HepG2 (cell line): ENCODE measurements around the gene DESI2. TPM values are rescaled to one million over a fixed set of nuclear protein-coding genes. Genes with fewer than 3 reads are reported as not detected.

ENCODE experiments used
- EED ChIP-seq: sonication (generic); formaldehyde crosslinking; IDR thresholded peaks from 2 replicates; pipeline ENCODE4 v1.5.0; 2020; ENCODE audit warnings: mild to moderate bottlenecking, missing genetic modification reagents
- HOXA7 ChIP-seq: sonication (generic); formaldehyde crosslinking; IDR thresholded peaks from 2 replicates; pipeline ENCODE4 v1.8.1; 2022; ENCODE audit warnings: mild to moderate bottlenecking, missing genetic modification reagents, moderate library complexity
- NFYB ChIP-seq: sonication (generic); formaldehyde crosslinking; IDR thresholded peaks from 2 replicates; pipeline ENCODE4 v1.4.0; 2020; ENCODE audit warnings: missing genetic modification reagents
- NR2C2 ChIP-seq: sonication (generic); formaldehyde crosslinking; IDR thresholded peaks from 2 replicates; pipeline ENCODE4 v1.4.0; 2020; ENCODE audit warnings: missing genetic modification reagents, mild to moderate bottlenecking, moderate library complexity, borderline replicate concordance
- PITX1 ChIP-seq: sonication (generic); formaldehyde crosslinking; IDR thresholded peaks from 2 replicates; pipeline ENCODE4 v1.5.1; 2020; ENCODE audit warnings: mild to moderate bottlenecking, missing genetic modification reagents
- POLR2AphosphoS5 ChIP-seq: IDR thresholded peaks from 2 replicates; pipeline ENCODE4 v1.6.1; 2012; ENCODE audit warnings: low read depth, low read length
- ZBTB3 ChIP-seq: sonication (generic); formaldehyde crosslinking; IDR thresholded peaks from 2 replicates; pipeline ENCODE4 v1.4.0; 2020; ENCODE audit warnings: low read depth, mild to moderate bottlenecking, moderate library complexity, missing genetic modification reagents, borderline replicate concordance
- ZBTB38 ChIP-seq: sonication (generic); formaldehyde crosslinking; IDR thresholded peaks from 2 replicates; pipeline ENCODE4 v1.5.1; 2020; ENCODE audit warnings: mild to moderate bottlenecking, missing genetic modification reagents
- ZFY ChIP-seq: sonication (generic); formaldehyde crosslinking; IDR thresholded peaks from 2 replicates; pipeline ENCODE4 v1.4.0; 2020; ENCODE audit warnings: missing genetic modification reagents
- ZNF430 ChIP-seq: sonication (generic); formaldehyde crosslinking; IDR thresholded peaks from 2 replicates; pipeline ENCODE4 v1.9.0; 2021; ENCODE audit warnings: mild to moderate bottlenecking, missing genetic modification reagents
- ZNF775 ChIP-seq: sonication (generic); formaldehyde crosslinking; IDR thresholded peaks from 2 replicates; pipeline ENCODE4 v1.4.0; 2020; ENCODE audit warnings: missing genetic modification reagents, mild to moderate bottlenecking, moderate library complexity, borderline replicate concordance
- polyA plus RNA-seq, 8 experiments: library from polyadenylated mRNA; depleted of rRNA in 3 of 8; stranded (reverse) in 7 of 8; unstranded in 1 of 8; fragments of >200 nt; fragmentation: Illumina TruSeq in 4 of 8; extraction: Trizol in 4 of 8; gene quantifications; 2 replicates each; pipeline versions ENCODE4 v1.2.1 to v1.2.3, GENCODE V29; 2011 to 2016; ENCODE audit warnings: low read depth in 4 of 8, missing spikeins in 1 of 8, mixed read lengths in 1 of 8; ENCODE audit not compliant: insufficient read depth in 1 of 8
- total RNA-seq, 5 experiments: library from RNA; depleted of rRNA; stranded (reverse); fragments of >200 nt; fragmentation: Illumina TruSeq; extraction: Trizol; gene quantifications; 2 replicates each; pipeline ENCODE4 v1.2.3, GENCODE V29; 2016; ENCODE audit warnings: low read depth in 1 of 5
- TF ChIP-seq, protein P1 (sequence below): sonication (generic); formaldehyde crosslinking; IDR thresholded peaks from 2 replicates; pipeline ENCODE4 v1.4.0; 2020; ENCODE audit warnings: missing genetic modification reagents
- TF ChIP-seq, protein P2 (sequence below), 2 experiments: fragments of 450-650 bp in 1 of 2; sonication (generic) in 1 of 2; formaldehyde crosslinking in 1 of 2; IDR thresholded peaks; 2 replicates each; pipeline versions ENCODE4 v1.6.1 to v1.8.0; 2016 to 2022; ENCODE audit warnings: antibody characterized with exemption in 1 of 2, mild to moderate bottlenecking in 1 of 2, missing genetic modification reagents in 1 of 2

DESI2 gene
- total and polyA plus RNA-seq, 2 of the 13 experiments (the other 11 are each of a cell fraction or from before 2014, with no cell fraction given): 23.1 to 42.2 TPM

DNA sequence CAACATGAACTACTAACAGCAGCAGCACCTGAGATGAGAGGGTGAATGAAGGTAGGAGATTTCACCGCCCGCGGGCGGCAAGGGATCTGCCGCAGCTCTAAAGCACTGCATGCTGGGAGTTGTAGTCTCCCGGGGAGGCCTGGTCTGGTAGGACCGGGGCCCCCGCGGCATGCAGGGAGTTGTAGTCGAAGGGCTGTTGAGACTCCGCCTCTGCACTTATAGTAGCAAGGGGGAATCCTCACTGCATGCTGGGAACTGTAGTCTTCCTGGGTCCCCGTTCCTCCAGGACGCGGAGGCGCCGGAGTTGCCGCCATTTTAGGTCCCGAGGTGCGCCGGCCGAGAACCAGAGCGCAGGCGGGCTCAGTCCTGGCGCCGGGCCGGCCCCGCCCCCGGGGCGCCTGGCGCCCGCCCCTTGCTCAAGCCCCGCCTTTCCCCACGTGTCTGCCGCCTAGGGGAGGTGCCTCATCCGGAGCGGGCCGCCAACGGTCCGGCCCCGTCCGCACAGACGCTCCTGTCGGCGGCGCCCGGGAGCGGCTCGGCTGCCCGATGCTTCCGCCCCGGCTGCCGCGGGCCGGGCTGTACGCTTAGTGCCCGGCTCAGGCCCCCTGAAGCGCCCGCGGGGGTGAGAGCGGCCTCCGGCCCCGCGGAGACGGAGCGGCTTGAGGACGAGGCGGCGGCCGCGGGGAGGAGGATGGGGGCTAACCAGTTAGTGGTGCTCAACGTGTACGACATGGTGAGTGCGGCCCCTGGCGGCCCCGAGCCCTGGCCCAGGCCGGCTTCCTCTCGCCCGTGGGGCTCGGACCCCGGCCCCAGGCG, at the start of gene DESI2 (continued):
- TF ChIP-seq ZBTB38 (peak; percentile 52), ZNF430 (CRISPR knock-in tag) (peak; percentile 28; the same call in 1 of the 2 replicates), HOXA7 (no peak), POLR2AphosphoS5 (peak; percentile 63), ZFY (CRISPR knock-in tag) (peak; percentile 92), NR2C2 (CRISPR knock-in tag) (peak; percentile 84), PITX1 (CRISPR knock-in tag) (peak; percentile 74; the same call in 1 of the 2 replicates), ZBTB3 (peak; percentile 72; the same call in 1 of the 2 replicates), EED (CRISPR knock-in tag) (0 out of 2 replicates have a peak, but pooled peaks have one; percentile 20), ZNF775 (CRISPR knock-in tag) (no peak), NFYB (CRISPR knock-in tag) (peak; percentile 80)
- TF ChIP-seq, protein P1, sequence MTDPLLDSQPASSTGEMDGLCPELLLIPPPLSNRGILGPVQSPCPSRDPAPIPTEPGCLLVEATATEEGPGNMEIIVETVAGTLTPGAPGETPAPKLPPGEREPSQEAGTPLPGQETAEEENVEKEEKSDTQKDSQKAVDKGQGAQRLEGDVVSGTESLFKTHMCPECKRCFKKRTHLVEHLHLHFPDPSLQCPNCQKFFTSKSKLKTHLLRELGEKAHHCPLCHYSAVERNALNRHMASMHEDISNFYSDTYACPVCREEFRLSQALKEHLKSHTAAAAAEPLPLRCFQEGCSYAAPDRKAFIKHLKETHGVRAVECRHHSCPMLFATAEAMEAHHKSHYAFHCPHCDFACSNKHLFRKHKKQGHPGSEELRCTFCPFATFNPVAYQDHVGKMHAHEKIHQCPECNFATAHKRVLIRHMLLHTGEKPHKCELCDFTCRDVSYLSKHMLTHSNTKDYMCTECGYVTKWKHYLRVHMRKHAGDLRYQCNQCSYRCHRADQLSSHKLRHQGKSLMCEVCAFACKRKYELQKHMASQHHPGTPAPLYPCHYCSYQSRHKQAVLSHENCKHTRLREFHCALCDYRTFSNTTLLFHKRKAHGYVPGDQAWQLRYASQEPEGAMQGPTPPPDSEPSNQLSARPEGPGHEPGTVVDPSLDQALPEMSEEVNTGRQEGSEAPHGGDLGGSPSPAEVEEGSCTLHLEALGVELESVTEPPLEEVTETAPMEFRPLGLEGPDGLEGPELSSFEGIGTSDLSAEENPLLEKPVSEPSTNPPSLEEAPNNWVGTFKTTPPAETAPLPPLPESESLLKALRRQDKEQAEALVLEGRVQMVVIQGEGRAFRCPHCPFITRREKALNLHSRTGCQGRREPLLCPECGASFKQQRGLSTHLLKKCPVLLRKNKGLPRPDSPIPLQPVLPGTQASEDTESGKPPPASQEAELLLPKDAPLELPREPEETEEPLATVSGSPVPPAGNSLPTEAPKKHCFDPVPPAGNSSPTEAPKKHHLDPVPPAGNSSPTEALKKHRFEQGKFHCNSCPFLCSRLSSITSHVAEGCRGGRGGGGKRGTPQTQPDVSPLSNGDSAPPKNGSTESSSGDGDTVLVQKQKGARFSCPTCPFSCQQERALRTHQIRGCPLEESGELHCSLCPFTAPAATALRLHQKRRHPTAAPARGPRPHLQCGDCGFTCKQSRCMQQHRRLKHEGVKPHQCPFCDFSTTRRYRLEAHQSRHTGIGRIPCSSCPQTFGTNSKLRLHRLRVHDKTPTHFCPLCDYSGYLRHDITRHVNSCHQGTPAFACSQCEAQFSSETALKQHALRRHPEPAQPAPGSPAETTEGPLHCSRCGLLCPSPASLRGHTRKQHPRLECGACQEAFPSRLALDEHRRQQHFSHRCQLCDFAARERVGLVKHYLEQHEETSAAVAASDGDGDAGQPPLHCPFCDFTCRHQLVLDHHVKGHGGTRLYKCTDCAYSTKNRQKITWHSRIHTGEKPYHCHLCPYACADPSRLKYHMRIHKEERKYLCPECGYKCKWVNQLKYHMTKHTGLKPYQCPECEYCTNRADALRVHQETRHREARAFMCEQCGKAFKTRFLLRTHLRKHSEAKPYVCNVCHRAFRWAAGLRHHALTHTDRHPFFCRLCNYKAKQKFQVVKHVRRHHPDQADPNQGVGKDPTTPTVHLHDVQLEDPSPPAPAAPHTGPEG (CRISPR knock-in tag): peak; percentile 84
- TF ChIP-seq, protein P2, sequence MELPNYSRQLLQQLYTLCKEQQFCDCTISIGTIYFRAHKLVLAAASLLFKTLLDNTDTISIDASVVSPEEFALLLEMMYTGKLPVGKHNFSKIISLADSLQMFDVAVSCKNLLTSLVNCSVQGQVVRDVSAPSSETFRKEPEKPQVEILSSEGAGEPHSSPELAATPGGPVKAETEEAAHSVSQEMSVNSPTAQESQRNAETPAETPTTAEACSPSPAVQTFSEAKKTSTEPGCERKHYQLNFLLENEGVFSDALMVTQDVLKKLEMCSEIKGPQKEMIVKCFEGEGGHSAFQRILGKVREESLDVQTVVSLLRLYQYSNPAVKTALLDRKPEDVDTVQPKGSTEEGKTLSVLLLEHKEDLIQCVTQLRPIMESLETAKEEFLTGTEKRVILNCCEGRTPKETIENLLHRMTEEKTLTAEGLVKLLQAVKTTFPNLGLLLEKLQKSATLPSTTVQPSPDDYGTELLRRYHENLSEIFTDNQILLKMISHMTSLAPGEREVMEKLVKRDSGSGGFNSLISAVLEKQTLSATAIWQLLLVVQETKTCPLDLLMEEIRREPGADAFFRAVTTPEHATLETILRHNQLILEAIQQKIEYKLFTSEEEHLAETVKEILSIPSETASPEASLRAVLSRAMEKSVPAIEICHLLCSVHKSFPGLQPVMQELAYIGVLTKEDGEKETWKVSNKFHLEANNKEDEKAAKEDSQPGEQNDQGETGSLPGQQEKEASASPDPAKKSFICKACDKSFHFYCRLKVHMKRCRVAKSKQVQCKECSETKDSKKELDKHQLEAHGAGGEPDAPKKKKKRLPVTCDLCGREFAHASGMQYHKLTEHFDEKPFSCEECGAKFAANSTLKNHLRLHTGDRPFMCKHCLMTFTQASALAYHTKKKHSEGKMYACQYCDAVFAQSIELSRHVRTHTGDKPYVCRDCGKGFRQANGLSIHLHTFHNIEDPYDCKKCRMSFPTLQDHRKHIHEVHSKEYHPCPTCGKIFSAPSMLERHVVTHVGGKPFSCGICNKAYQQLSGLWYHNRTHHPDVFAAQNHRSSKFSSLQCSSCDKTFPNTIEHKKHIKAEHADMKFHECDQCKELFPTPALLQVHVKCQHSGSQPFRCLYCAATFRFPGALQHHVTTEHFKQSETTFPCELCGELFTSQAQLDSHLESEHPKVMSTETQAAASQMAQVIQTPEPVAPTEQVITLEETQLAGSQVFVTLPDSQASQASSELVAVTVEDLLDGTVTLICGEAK (IDR thresholded peaks at IDR 0.05): no peak
- TF ChIP-seq, protein P2 (CRISPR knock-in tag; IDR thresholded peaks at IDR 0.05): peak; percentile 3; the same call in 1 of the 2 replicates
